NCI-H2227 (cell line): ENCODE measurements around the gene BRSK2.

Experiments used
- DNase-seq: peaks from one replicate; lab custom pipeline; 2025; ENCODE audit not compliant: unreplicated experiment; lab: John Stamatoyannopoulos, UW

The BRSK2 gene

GRCh38 chr11:1375161-1375954 is 14.4 kb upstream of the BRSK2 start:
- DNase-seq: no peak

GRCh38 chr11:1375955-1376258 is 13.8 kb upstream of the BRSK2 start:
- DNase-seq: no peak

- no peak for DNase-seq
Observed at GRCh38 chr11:1377231-1377780, 12.4 kb upstream of the BRSK2 start.

- no peak for DNase-seq
Observed at GRCh38 chr11:1381793-1382425, 7.8 kb upstream of the BRSK2 start.

- no peak for DNase-seq
Observed at GRCh38 chr11:1382429-1382828, 7.3 kb upstream of the BRSK2 start.

- DNase-seq: peak; percentile 93
Observed at GRCh38 chr11:1382831-1383607, 6.7 kb upstream of the BRSK2 start.

- no peak for DNase-seq
Observed at GRCh38 chr11:1384199-1384970, 5.3 kb upstream of the BRSK2 start.

- DNase-seq: no peak
Observed at GRCh38 chr11:1387521-1387920, 2.2 kb upstream of the BRSK2 start.

GRCh38 chr11:1387961-1388762 is 1.6 kb upstream of the BRSK2 start:
- no peak for DNase-seq

- peak; percentile 68 for DNase-seq
Observed at GRCh38 chr11:1388763-1389102, 1.0 kb upstream of the BRSK2 start.

- DNase-seq: peak; percentile 100
Observed at GRCh38 chr11:1389103-1389931, 417 bp upstream of the BRSK2 start.

GRCh38 chr11:1390569-1391164 is 933 bp downstream of the BRSK2 start:
- peak; percentile 75 for DNase-seq

GRCh38 chr11:1391165-1392075 is 1.7 kb downstream of the BRSK2 start:
- DNase-seq: peak; percentile 88

- no peak for DNase-seq
Observed at GRCh38 chr11:1392111-1392510, 2.4 kb downstream of the BRSK2 start.

- no peak for DNase-seq
Observed at GRCh38 chr11:1392561-1392960, 2.8 kb downstream of the BRSK2 start.

- DNase-seq: no peak
Observed at GRCh38 chr11:1393038-1393710, 3.4 kb downstream of the BRSK2 start.
